ENCODE measurements around the gene COL1A1. TPM values are rescaled to one million over a fixed set of nuclear protein-coding genes. Genes with fewer than 3 reads are reported as not detected.

The COL1A1 gene
- total RNA-seq, 1 donor from 2014 or later, result 14.8 TPM

DNA sequence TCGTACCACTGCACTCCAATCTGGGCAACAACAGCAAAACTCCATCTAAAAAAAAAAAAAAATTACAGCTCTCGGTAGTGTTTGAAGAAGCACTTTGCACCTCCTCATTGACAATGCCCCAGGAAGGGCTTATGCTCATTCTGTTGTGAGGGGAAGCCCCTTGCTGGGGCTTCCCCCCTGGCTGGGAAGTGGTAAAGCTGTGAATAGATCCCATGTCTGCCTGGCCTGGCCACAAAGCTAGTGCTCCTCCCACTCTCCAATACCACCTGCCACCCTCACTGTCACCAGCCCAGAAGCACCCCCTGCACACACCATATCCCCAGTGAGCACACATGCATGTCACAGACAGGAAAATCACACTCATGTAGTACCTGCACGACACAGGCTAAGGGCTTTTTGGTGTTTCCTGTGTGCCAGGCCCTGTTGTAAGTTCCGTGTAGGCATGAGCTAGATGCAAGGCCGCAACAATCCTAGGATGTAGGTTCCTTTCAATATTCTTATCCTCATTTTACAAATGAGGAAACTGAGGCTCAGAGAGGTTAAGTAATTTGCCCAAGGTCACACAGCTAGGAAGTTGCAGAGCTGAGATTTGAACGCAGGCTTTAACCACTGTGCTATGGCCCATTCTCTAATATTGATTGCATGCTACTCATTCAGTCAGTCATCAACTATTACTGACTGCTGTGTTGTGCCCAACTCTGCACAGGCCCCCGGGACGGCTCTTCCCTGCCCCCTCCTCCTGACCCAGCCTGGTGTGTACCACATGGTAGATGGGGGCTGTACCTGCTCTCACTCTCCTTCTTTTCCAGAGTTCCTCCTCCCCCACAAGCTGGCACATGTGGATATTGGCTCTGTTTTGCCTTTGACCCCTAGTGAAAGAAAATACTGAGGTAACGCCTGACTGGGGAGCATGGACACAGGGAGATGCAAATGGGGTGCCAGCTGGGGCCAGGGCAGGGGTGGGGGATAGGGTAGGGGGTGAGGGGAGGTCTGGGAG is 11.9 kb upstream of the COL1A1 start:
- Mint-ChIP-seq H3K27me3 (ENCODE audit: low read depth) (peaks cover 3% of the 10 kb centered on the region), H3K9me3 (no peaks in the 10 kb centered on the region), H3K36me3 (ENCODE audit: low read depth) (no peaks in the 10 kb centered on the region), H3K4me1 (peaks cover 50% of the 10 kb centered on the region), H3K27ac (ENCODE audit: unreplicated experiment) (no peak overlapping the region), H3K4me3 (peak overlapping the region; percentile 6)
- no peak for TF ChIP-seq CTCF (conservative IDR thresholded peaks at IDR 0.05)
- no peak for DNase-seq (ENCODE audit: low read depth, low spot score)

- H3K9me3 Mint-ChIP-seq, result no peaks in the 10 kb centered on the region
- no peaks in the 10 kb centered on the region for H3K36me3 Mint-ChIP-seq (ENCODE audit: low read depth)
- no peak for DNase-seq (ENCODE audit: low read depth, low spot score)
- TF ChIP-seq CTCF (conservative IDR thresholded peaks at IDR 0.05), result no peak
- peaks cover 7% of the 10 kb centered on the region for H3K27me3 Mint-ChIP-seq (ENCODE audit: low read depth)
- H3K27ac Mint-ChIP-seq (ENCODE audit: unreplicated experiment), result no peak overlapping the region
- H3K4me1 Mint-ChIP-seq, result peaks cover 57% of the 10 kb centered on the region
- H3K4me3 Mint-ChIP-seq, result peak overlapping the region; percentile 3
Observed at GRCh38 chr17:50212121-50212843, 10.9 kb upstream of the COL1A1 start.

DNA sequence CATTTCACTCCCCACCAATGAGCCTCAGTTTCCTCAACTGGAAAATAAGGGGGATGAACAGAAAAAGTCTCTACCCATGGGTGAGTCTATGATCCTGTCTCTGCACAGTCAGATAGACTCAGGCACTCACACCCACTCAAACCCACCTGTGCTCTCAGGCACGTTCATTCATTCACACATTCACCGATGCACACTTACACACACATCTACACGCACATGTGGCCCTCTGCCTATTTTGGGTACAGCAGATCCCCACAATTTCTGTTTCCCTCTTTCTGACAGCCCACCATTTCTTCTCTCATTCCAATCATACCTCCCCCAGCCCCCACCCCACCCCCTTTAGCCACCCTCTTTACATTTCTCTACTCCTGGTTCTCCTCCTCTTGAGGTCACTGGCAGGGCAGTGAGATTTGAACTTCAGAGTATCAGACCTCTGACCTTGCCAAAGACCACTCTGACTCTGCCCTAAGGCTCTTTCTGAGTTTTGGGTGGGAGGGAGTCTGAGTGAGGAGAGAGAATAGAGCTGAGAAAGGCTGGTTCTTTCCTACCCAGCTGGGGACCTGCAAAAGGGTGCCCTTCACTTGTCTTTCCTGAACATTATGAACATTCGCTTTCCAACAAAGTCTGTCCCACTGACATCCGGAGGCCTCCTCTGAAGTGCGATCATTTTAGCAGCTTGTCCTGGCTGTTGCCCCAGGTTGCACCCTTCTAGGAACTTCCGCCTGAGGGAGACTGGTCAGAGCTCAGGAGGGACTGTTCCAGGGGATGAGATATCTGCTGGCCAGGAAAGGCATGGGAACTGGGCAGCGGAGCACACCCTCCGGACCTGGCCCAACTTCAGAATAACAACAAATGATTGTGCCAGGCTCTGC is 10.1 kb upstream of the COL1A1 start:
- Mint-ChIP-seq H3K27me3 (ENCODE audit: low read depth) (peaks cover 9% of the 10 kb centered on the region), H3K9me3 (no peaks in the 10 kb centered on the region), H3K36me3 (ENCODE audit: low read depth) (no peaks in the 10 kb centered on the region), H3K4me3 (peak overlapping the region; percentile 39), H3K4me1 (peaks cover 65% of the 10 kb centered on the region), H3K27ac (ENCODE audit: unreplicated experiment) (no peak overlapping the region)
- no peak for TF ChIP-seq CTCF (conservative IDR thresholded peaks at IDR 0.05)
- no peak for DNase-seq (ENCODE audit: low read depth, low spot score)

DNA sequence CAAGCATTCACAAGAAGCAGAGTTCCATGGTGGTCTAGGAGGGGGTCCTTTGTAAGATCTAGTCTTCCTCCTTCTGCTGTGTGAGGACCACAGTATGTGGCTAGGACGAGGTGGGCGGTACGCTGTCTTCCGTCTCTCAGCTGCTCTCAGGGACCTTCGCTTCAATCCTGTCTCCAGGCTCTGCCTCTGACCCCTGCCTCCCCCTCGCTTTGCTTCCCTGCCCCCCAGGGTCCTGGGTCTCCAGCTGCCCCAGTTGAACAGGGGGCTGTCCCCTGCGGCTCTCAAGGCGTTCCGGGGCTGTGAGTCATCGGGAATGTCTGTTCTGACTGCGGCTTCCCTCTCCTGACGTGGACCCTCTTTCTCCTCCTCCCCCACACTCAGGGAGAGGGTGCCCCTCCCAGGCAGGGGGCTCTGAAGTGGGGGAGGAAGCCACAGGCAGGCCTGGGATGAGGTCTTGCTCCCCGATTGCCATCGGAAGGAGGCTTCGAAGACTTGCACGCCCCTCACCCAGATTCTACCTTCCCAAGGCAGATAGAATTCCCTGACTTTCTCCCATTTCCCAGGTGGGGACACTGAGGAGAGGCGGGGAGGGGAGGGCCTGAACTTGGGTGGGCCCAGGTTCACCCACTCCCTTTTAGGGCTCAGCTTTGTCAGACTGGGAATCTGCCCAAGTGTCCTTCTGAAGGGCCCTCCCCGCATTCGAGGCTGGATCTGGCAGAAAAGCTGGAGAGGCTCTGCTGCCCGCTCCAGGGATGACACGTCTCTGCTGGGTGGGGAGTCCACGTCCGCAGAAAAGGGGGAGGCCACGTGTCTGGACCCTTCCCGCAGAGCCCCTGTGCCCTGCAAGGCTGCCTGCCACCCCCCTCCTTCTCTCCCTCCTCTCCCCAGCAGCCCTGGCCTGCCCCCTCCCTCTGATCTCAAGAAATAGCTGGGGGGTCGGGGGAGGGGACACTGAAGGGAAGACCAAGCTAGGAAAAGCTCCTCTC is 9.1 kb upstream of the COL1A1 start:
- peak; percentile 50 for DNase-seq (ENCODE audit: low read depth, low spot score)
- no peak for TF ChIP-seq CTCF (conservative IDR thresholded peaks at IDR 0.05)
- Mint-ChIP-seq H3K27me3 (ENCODE audit: low read depth) (peaks cover 9% of the 10 kb centered on the region), H3K4me1 (peaks cover 74% of the 10 kb centered on the region), H3K27ac (ENCODE audit: unreplicated experiment) (peak overlapping the region; percentile 97), H3K4me3 (peak overlapping the region; percentile 56), H3K9me3 (no peaks in the 10 kb centered on the region), H3K36me3 (ENCODE audit: low read depth) (no peaks in the 10 kb centered on the region)
